Measurements from ENCODE around the gene RASIP1.

The RASIP1 gene

DNA sequence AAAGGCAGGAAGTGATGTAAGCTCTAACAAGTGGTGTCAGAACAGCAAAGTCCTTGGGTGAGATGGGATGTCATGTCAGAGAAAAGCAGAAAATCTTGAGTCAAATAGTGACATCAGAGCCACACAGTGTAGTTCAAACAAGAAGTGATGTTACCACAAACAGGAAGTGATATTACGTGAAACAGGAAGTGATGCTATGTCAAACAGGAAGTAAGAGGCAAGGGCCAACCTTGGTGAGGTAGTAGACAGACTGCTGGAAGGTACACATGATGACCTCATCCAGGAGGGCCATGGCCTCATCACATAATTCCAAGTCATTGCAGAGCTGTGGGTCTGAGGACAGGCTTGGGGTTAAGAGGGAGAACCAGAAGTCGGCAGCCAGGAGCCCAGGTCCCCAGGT, 13.9 kb downstream of the RASIP1 start:
- Histone ChIP-seq H3K9me3 (ENCODE audit: control insufficient read depth, insufficient read depth, low read depth, low read length) (no peaks in the 10 kb centered on the region), H3K4me1 (ENCODE audit: control insufficient read depth, insufficient read depth, low read length) (no peaks in the 10 kb centered on the region; the same call in 1 of the 2 replicates), H3K27ac (ENCODE audit: extremely low read depth, low read depth, low read length) (no peak overlapping the region), H3K36me3 (ENCODE audit: control insufficient read depth in 2 of 2, insufficient read depth in 1 of 2, low read length in 2 of 2) (no peaks in the 10 kb centered on the region), H3K4me3 (ENCODE audit: low read depth, low read length) (no peak overlapping the region)
- TF ChIP-seq SP2 (tag by site-specific recombination; IDR thresholded peaks at IDR 0.05) (peak; percentile 51; the same call in 1 of the 2 replicates), ZNF311 (tag by site-specific recombination; IDR thresholded peaks at IDR 0.05; ENCODE audit: borderline replicate concordance) (no peak), KLF16 (tag by site-specific recombination; IDR thresholded peaks at IDR 0.05) (no peak), ZXDB (tag by site-specific recombination; IDR thresholded peaks at IDR 0.05) (no peak), SCRT2 (tag by site-specific recombination; IDR thresholded peaks at IDR 0.05) (peak; percentile 67), ZBTB21 (tag by site-specific recombination; IDR thresholded peaks at IDR 0.05) (peak; percentile 97), HOXA7 (CRISPR knock-in tag; IDR thresholded peaks at IDR 0.05; ENCODE audit: borderline replicate concordance) (no peak), ZNF544 (tag by site-specific recombination; IDR thresholded peaks at IDR 0.05) (no peak), ZNF473 (tag by site-specific recombination; IDR thresholded peaks at IDR 0.05) (no peak), ZNF37A (tag by site-specific recombination; IDR thresholded peaks at IDR 0.05) (no peak), ZNF629 (tag by site-specific recombination; IDR thresholded peaks at IDR 0.05) (peak; percentile 93), ZNF23 (tag by site-specific recombination; IDR thresholded peaks at IDR 0.05; ENCODE audit: borderline replicate concordance) (no peak), ZNF596 (tag by site-specific recombination; IDR thresholded peaks at IDR 0.05) (no peak), ZNF324 (tag by site-specific recombination; IDR thresholded peaks at IDR 0.05) (no peak), ZNF626 (tag by site-specific recombination; IDR thresholded peaks at IDR 0.05) (no peak), ZNF174 (tag by site-specific recombination; IDR thresholded peaks at IDR 0.05) (no peak), ZNF621 (tag by site-specific recombination; IDR thresholded peaks at IDR 0.05) (0 out of 2 replicates have a peak, but pooled peaks have one; percentile 9)
- TF ChIP-seq, protein P1, sequence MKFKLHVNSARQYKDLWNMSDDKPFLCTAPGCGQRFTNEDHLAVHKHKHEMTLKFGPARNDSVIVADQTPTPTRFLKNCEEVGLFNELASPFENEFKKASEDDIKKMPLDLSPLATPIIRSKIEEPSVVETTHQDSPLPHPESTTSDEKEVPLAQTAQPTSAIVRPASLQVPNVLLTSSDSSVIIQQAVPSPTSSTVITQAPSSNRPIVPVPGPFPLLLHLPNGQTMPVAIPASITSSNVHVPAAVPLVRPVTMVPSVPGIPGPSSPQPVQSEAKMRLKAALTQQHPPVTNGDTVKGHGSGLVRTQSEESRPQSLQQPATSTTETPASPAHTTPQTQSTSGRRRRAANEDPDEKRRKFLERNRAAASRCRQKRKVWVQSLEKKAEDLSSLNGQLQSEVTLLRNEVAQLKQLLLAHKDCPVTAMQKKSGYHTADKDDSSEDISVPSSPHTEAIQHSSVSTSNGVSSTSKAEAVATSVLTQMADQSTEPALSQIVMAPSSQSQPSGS (tag by site-specific recombination; IDR thresholded peaks at IDR 0.05; ENCODE audit: low read depth), result peak; percentile 86
- TF ChIP-seq, protein P2, sequence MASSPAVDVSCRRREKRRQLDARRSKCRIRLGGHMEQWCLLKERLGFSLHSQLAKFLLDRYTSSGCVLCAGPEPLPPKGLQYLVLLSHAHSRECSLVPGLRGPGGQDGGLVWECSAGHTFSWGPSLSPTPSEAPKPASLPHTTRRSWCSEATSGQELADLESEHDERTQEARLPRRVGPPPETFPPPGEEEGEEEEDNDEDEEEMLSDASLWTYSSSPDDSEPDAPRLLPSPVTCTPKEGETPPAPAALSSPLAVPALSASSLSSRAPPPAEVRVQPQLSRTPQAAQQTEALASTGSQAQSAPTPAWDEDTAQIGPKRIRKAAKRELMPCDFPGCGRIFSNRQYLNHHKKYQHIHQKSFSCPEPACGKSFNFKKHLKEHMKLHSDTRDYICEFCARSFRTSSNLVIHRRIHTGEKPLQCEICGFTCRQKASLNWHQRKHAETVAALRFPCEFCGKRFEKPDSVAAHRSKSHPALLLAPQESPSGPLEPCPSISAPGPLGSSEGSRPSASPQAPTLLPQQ (tag by site-specific recombination; IDR thresholded peaks at IDR 0.05), result no peak; the same call in 1 of the 2 replicates
- TF ChIP-seq, protein P3, sequence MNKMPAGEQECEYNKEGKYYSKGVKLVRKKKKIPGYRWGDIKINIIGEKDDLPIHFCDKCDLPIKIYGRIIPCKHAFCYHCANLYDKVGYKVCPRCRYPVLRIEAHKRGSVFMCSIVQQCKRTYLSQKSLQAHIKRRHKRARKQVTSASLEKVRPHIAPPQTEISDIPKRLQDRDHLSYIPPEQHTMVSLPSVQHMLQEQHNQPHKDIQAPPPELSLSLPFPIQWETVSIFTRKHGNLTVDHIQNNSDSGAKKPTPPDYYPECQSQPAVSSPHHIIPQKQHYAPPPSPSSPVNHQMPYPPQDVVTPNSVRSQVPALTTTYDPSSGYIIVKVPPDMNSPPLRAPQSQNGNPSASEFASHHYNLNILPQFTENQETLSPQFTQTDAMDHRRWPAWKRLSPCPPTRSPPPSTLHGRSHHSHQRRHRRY (tag by site-specific recombination; IDR thresholded peaks at IDR 0.05), result no peak
- TF ChIP-seq, protein P4, sequence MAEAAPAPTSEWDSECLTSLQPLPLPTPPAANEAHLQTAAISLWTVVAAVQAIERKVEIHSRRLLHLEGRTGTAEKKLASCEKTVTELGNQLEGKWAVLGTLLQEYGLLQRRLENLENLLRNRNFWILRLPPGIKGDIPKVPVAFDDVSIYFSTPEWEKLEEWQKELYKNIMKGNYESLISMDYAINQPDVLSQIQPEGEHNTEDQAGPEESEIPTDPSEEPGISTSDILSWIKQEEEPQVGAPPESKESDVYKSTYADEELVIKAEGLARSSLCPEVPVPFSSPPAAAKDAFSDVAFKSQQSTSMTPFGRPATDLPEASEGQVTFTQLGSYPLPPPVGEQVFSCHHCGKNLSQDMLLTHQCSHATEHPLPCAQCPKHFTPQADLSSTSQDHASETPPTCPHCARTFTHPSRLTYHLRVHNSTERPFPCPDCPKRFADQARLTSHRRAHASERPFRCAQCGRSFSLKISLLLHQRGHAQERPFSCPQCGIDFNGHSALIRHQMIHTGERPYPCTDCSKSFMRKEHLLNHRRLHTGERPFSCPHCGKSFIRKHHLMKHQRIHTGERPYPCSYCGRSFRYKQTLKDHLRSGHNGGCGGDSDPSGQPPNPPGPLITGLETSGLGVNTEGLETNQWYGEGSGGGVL (tag by site-specific recombination; IDR thresholded peaks at IDR 0.05), result no peak
- TF ChIP-seq, protein P5, sequence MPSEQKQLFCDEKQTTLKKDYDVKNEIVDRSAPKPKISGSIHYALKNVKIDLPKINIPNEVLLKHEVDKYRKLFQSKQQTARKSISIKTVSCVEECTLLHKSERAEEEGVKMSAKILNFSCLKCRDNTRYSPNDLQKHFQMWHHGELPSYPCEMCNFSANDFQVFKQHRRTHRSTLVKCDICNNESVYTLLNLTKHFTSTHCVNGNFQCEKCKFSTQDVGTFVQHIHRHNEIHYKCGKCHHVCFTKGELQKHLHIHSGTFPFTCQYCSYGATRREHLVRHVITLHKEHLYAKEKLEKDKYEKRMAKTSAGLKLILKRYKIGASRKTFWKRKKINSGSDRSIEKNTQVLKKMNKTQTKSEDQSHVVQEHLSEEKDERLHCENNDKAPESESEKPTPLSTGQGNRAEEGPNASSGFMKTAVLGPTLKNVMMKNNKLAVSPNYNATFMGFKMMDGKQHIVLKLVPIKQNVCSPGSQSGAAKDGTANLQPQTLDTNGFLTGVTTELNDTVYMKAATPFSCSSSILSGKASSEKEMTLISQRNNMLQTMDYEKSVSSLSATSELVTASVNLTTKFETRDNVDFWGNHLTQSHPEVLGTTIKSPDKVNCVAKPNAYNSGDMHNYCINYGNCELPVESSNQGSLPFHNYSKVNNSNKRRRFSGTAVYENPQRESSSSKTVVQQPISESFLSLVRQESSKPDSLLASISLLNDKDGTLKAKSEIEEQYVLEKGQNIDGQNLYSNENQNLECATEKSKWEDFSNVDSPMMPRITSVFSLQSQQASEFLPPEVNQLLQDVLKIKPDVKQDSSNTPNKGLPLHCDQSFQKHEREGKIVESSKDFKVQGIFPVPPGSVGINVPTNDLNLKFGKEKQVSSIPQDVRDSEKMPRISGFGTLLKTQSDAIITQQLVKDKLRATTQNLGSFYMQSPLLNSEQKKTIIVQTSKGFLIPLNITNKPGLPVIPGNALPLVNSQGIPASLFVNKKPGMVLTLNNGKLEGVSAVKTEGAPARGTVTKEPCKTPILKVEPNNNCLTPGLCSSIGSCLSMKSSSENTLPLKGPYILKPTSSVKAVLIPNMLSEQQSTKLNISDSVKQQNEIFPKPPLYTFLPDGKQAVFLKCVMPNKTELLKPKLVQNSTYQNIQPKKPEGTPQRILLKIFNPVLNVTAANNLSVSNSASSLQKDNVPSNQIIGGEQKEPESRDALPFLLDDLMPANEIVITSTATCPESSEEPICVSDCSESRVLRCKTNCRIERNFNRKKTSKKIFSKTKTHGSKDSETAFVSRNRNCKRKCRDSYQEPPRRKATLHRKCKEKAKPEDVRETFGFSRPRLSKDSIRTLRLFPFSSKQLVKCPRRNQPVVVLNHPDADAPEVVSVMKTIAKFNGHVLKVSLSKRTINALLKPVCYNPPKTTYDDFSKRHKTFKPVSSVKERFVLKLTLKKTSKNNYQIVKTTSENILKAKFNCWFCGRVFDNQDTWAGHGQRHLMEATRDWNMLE (tag by site-specific recombination; conservative IDR thresholded peaks at IDR 0.05; ENCODE audit: low read depth), result peak; percentile 86
- ChIA-PET POLR2A (interaction anchor here (1.6 to 4.9 kb wide), 3 partner anchors 10 to 12 kb away, joined by 3 to 35 read pairs (median 5); no protein-coding TSS in a partner anchor), CTCF (interaction anchor here (3.1 kb wide), 1 partner anchor 50 kb away, joined by 12 read pairs; no protein-coding TSS in a partner anchor)
